Measurements from ENCODE around the gene NUP210L.
"Not testable (repeated sequence)": the region's sequence is repeated elsewhere in the genome, so short reads cannot be mapped to it uniquely, and the experiment has no call there.

The NUP210L gene

DNA sequence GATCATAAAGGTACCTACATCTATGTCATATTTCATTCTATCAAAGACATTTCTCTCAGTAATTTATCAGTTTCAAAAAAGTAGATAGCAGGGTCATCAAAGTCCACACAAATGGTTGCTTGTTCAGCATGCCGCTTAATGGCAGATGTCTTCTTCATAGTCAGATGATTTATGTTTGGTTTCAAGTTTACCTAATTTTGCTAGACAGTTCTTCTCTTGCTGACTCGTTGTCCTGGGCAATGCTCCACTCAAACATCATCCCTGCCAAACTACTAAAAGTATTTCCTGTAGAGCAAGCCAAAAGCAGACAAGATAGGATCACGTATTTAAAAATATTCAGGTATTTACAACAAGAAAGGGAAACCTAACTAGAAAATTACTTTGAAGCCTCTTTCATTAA, 13.6 kb downstream of the NUP210L start:
- Histone ChIP-seq H3K4me3 (ENCODE audit: low read length) (no peak overlapping the region), H3K9me3 (replicated peaks; ENCODE audit: low read length) (no peaks in the 10 kb centered on the region), H3K4me2 (ENCODE audit: low read length) (no peak overlapping the region), H3K36me3 (ENCODE audit: insufficient read depth, low read length) (no peaks in the 10 kb centered on the region), H3K27me3 (ENCODE audit: control insufficient read depth, insufficient read depth, low read length) (no peaks in the 10 kb centered on the region), H3K4me1 (ENCODE audit: control insufficient read depth, insufficient read depth, low read length) (peaks cover 10% of the 10 kb centered on the region), H3K9ac (ENCODE audit: low read depth, low read length) (no peak overlapping the region)

- H3K27me3 ChIP-seq (ENCODE audit: control insufficient read depth, insufficient read depth, low read length) = no peaks in the 10 kb centered on the region
- H3K9me3 ChIP-seq (replicated peaks; ENCODE audit: low read length) = no peaks in the 10 kb centered on the region
- no peak overlapping the region for H3K4me3 ChIP-seq (ENCODE audit: low read length)
- H3K4me2 ChIP-seq (ENCODE audit: low read length) = no peak overlapping the region
- no peaks in the 10 kb centered on the region for H3K36me3 ChIP-seq (ENCODE audit: insufficient read depth, low read length)
- H3K9ac ChIP-seq (ENCODE audit: low read depth, low read length) = no peak overlapping the region
- peaks cover 10% of the 10 kb centered on the region for H3K4me1 ChIP-seq (ENCODE audit: control insufficient read depth, insufficient read depth, low read length)
Measured at GRCh38 chr1:154137888-154138287, 17.0 kb downstream of the NUP210L start.

DNA sequence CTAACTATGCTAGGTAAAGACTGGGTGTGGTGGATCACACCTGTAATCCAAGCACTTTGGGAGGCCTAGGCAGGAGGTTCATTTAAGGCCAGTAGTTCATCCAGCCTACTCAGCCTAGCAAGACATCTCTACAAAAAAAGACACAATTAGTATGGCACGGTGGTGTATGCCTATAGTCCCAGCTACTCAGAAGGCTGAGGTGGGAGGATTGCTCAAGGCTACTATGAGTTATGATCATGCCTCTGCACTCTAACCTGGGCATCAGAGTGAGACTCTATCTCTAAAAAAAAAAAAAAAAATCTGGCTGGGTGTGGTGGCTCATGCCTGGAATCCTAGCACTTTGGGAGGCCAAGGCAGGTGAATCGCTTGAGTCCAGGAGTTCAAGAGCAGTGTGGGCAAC, 21.6 kb downstream of the NUP210L start:
- no peaks in the 10 kb centered on the region for H3K36me3 ChIP-seq (ENCODE audit: insufficient read depth, low read length)
- H3K9me3 ChIP-seq (replicated peaks; ENCODE audit: low read length) = no peaks in the 10 kb centered on the region
- no peak overlapping the region for H3K4me2 ChIP-seq (ENCODE audit: low read length)
- H3K4me1 ChIP-seq (ENCODE audit: control insufficient read depth, insufficient read depth, low read length) = peaks cover 10% of the 10 kb centered on the region
- no peak overlapping the region for H3K4me3 ChIP-seq (ENCODE audit: low read length)
- no peaks in the 10 kb centered on the region for H3K27me3 ChIP-seq (ENCODE audit: control insufficient read depth, insufficient read depth, low read length)
- no peak overlapping the region for H3K9ac ChIP-seq (ENCODE audit: low read depth, low read length)

DNA sequence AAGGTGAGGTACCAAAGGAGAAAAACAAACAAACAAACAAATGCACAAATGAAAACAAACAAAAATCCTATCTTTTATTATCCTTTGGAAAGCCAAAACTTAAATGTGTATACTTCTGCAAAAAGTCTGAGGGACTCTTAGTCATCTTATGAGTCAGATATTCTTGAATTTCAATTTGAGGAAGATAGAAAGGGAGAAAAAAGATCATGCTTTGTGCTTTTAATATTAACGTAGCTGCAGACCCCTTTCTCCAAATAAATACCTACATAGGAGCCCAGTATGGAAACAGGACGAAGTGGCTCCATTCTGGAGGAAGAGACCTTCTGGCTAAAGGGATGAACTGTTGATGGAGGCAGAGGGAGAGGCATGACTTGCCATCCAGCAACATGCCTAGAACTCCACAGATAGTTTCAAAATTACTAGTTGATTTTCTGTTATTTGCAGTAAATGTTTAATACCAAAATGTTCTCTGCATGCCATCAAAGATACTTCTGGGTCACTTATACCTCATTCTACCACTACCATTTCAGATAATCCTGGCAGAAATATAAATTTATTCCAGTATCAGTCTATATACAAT, 25.4 kb downstream of the NUP210L start:
- Histone ChIP-seq H3K4me3 (ENCODE audit: low read length) (peak overlapping the region; percentile 53), H3K4me2 (ENCODE audit: low read length) (peak overlapping the region; percentile 76), H3K9ac (ENCODE audit: low read depth, low read length) (no peak overlapping the region), H3K27me3 (ENCODE audit: control insufficient read depth, insufficient read depth, low read length) (peaks cover 4% of the 10 kb centered on the region), H3K4me1 (ENCODE audit: control insufficient read depth, insufficient read depth, low read length) (peaks cover 10% of the 10 kb centered on the region), H3K9me3 (replicated peaks; ENCODE audit: low read length) (no peaks in the 10 kb centered on the region), H3K36me3 (ENCODE audit: insufficient read depth, low read length) (no peaks in the 10 kb centered on the region)

GRCh38 chr1:154123205-154123604, 31.7 kb downstream of the NUP210L start:
- not testable (repeated sequence) for H3K36me3 ChIP-seq (ENCODE audit: insufficient read depth, low read length); H3K4me3 ChIP-seq (ENCODE audit: low read length); H3K9ac ChIP-seq (ENCODE audit: low read depth, low read length); H3K27me3 ChIP-seq (ENCODE audit: control insufficient read depth, insufficient read depth, low read length); H3K4me2 ChIP-seq (ENCODE audit: low read length); H3K4me1 ChIP-seq (ENCODE audit: control insufficient read depth, insufficient read depth, low read length); H3K9me3 ChIP-seq (replicated peaks; ENCODE audit: low read length)

DNA sequence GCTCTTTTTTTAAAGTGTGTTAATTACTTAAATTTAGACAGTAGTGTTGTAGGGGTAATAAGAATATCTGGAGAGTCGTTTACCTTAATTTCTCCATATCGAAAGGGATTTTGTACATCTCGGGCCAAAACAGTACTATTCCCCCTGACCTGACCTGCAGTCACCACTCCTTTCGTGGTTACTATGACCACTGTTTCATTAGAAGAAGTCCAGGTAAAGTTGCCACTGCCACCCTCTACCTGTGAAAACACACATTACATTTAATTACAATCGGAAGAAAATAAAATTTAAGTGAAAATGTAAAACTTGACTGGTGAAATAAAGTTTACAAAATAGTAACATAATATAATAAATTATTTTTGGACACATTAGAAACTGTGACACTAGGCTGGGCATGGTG, 37.2 kb downstream of the NUP210L start:
- Histone ChIP-seq H3K27me3 (ENCODE audit: control insufficient read depth, insufficient read depth, low read length) (no peaks in the 10 kb centered on the region), H3K4me1 (ENCODE audit: control insufficient read depth, insufficient read depth, low read length) (no peaks in the 10 kb centered on the region), H3K36me3 (ENCODE audit: insufficient read depth, low read length) (no peaks in the 10 kb centered on the region), H3K4me2 (ENCODE audit: low read length) (no peak overlapping the region), H3K9ac (ENCODE audit: low read depth, low read length) (no peak overlapping the region), H3K9me3 (replicated peaks; ENCODE audit: low read length) (no peaks in the 10 kb centered on the region), H3K4me3 (ENCODE audit: low read length) (no peak overlapping the region)

DNA sequence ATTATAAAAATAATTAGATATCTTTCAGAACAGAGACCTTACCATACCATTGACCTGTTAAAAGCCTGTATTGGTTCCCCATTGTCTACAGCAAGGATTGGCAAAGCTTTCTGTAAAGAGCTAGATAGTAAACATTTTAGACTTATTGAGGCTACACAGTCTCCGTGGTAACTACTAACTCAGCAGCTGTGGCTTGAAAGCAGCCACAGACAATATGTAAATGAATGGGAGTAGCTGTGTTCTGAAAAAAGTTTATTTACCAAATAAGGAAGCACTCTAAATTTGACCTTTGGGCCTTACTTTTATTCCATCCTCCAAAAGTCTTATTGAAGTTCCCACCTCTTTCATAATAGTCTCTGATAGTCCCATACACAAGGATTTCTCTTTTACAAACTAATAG, 39.7 kb downstream of the NUP210L start:
- Histone ChIP-seq H3K27me3 (ENCODE audit: control insufficient read depth, insufficient read depth, low read length) (no peaks in the 10 kb centered on the region), H3K4me3 (ENCODE audit: low read length) (no peak overlapping the region), H3K9ac (ENCODE audit: low read depth, low read length) (no peak overlapping the region), H3K36me3 (ENCODE audit: insufficient read depth, low read length) (no peaks in the 10 kb centered on the region), H3K9me3 (replicated peaks; ENCODE audit: low read length) (no peaks in the 10 kb centered on the region), H3K4me1 (ENCODE audit: control insufficient read depth, insufficient read depth, low read length) (no peaks in the 10 kb centered on the region), H3K4me2 (ENCODE audit: low read length) (no peak overlapping the region)

- no peak overlapping the region for H3K9ac ChIP-seq (ENCODE audit: low read depth, low read length)
- H3K36me3 ChIP-seq (ENCODE audit: insufficient read depth, low read length) = no peaks in the 10 kb centered on the region
- no peak overlapping the region for H3K4me3 ChIP-seq (ENCODE audit: low read length)
- no peaks in the 10 kb centered on the region for H3K9me3 ChIP-seq (replicated peaks; ENCODE audit: low read length)
- no peaks in the 10 kb centered on the region for H3K27me3 ChIP-seq (ENCODE audit: control insufficient read depth, insufficient read depth, low read length)
- H3K4me1 ChIP-seq (ENCODE audit: control insufficient read depth, insufficient read depth, low read length) = no peaks in the 10 kb centered on the region
- H3K4me2 ChIP-seq (ENCODE audit: low read length) = no peak overlapping the region
Measured at GRCh38 chr1:154104433-154105082, 50.3 kb downstream of the NUP210L start.

DNA sequence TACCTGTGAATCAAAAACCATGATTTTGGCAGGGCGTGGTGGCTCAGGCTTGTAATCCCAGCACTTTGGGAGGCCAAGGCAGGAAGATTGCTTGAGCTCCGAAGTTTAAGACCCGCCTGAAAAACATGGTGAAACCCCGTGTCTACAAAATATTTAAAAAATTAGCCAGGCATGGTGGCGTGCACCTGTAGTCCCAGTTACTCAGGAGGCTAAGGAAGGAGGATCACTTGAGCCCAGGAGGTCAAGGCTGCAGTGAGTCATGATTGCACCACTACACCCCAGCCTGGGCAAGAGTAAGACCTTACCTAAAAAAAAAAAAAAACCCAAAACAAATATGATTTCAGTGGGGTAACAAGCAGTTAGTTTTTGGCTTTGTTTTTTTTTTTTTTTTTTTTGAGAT, 54.7 kb downstream of the NUP210L start:
- H3K36me3 ChIP-seq (ENCODE audit: insufficient read depth, low read length); H3K9ac ChIP-seq (ENCODE audit: low read depth, low read length): not testable (repeated sequence)

DNA sequence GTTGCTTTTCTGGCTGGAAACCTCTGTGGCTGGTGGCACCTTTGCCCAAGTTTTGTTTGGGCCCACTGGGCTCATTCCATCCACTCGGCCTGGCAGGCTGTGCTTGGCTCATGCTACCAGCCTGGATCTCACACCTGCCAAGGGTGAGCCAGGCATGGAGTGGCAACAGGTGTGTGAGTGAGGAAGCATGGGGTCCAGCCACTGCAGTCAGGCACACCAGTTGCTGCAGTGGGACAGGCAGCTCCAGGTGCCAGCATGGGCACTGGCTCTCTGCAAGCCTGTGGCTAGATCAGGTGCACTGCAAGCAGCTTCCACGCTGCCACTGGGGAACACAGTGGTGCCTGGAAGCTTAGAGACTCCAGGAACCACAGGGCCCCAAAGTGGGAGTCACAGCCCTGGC, 57.0 kb downstream of the NUP210L start:
- H3K4me3 ChIP-seq (ENCODE audit: low read length) = no peak overlapping the region
- no peaks in the 10 kb centered on the region for H3K9me3 ChIP-seq (replicated peaks; ENCODE audit: low read length)
- H3K36me3 ChIP-seq (ENCODE audit: insufficient read depth, low read length) = no peaks in the 10 kb centered on the region
- no peaks in the 10 kb centered on the region for H3K27me3 ChIP-seq (ENCODE audit: control insufficient read depth, insufficient read depth, low read length)
- no peak overlapping the region for H3K9ac ChIP-seq (ENCODE audit: low read depth, low read length)
- H3K4me2 ChIP-seq (ENCODE audit: low read length) = no peak overlapping the region
- no peaks in the 10 kb centered on the region for H3K4me1 ChIP-seq (ENCODE audit: control insufficient read depth, insufficient read depth, low read length)

More for the DNA sequence above, 54.7 kb downstream of the NUP210L start:
- not testable (repeated sequence) for H3K4me2 ChIP-seq (ENCODE audit: low read length); H3K4me1 ChIP-seq (ENCODE audit: control insufficient read depth, insufficient read depth, low read length); H3K9me3 ChIP-seq (replicated peaks; ENCODE audit: low read length); H3K4me3 ChIP-seq (ENCODE audit: low read length); H3K27me3 ChIP-seq (ENCODE audit: control insufficient read depth, insufficient read depth, low read length)

DNA sequence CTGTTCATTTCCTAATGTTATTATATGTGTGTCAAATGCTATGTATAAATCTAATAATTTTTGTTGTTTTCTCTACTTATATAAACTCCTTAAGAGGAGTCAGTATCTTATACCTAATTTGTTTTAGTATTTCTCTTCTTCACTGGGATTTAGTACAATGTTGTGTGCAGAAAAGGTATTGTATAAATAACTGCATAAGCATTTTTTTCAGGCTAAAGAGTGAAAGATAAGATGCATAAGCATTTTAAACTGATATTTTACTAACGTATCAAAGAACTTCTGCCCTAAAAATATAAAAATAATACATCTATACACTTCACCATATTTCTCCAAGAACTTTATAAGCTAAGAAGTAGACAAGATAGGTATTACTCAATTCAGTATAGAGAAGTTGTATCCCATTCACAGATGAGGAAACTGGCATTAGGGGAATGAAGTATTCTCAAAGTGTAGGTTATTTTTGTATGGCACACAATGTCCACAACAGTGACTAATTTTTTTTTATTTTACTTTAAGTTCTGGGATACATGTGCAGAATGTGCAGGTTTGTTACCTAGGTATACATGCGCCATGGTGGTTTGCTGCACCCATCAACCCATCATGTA, 59.3 kb downstream of the NUP210L start:
- Histone ChIP-seq H3K9me3 (replicated peaks; ENCODE audit: low read length) (no peaks in the 10 kb centered on the region), H3K4me3 (ENCODE audit: low read length) (no peak overlapping the region), H3K4me1 (ENCODE audit: control insufficient read depth, insufficient read depth, low read length) (peaks cover 2% of the 10 kb centered on the region), H3K27me3 (ENCODE audit: control insufficient read depth, insufficient read depth, low read length) (no peaks in the 10 kb centered on the region), H3K9ac (ENCODE audit: low read depth, low read length) (no peak overlapping the region), H3K4me2 (ENCODE audit: low read length) (no peak overlapping the region), H3K36me3 (ENCODE audit: insufficient read depth, low read length) (no peaks in the 10 kb centered on the region)

- Histone ChIP-seq H3K27me3 (ENCODE audit: control insufficient read depth, insufficient read depth, low read length) (peaks cover under 1% of the 10 kb centered on the region), H3K9ac (ENCODE audit: low read depth, low read length) (no peak overlapping the region), H3K4me2 (ENCODE audit: low read length) (no peak overlapping the region), H3K4me1 (ENCODE audit: control insufficient read depth, insufficient read depth, low read length) (peaks cover 2% of the 10 kb centered on the region), H3K4me3 (ENCODE audit: low read length) (no peak overlapping the region), H3K9me3 (replicated peaks; ENCODE audit: low read length) (no peaks in the 10 kb centered on the region), H3K36me3 (ENCODE audit: insufficient read depth, low read length) (no peaks in the 10 kb centered on the region)
Measured at GRCh38 chr1:154094411-154094810, 60.5 kb downstream of the NUP210L start.

Data from skeletal muscle satellite cell (primary cell).